GM23338 (cell line): ENCODE results near the gene UBL3. TPM values are rescaled to one million over a fixed set of nuclear protein-coding genes. Genes with fewer than 3 reads are reported as not detected.

Experiments
- ATAC-seq: fragments of 200-7000 bp; cut with Tn5 transposase; 3 replicates; pipeline ENCODE4 v1.9.1; 2020
- DNase-seq: peaks from one replicate; pipeline ENCODE4 v3.0.0-alpha.2; 2015; ENCODE audit warnings: low spot score
- H2AFZ ChIP-seq: fragments of 200-600 bp; sonication (generic); 2 replicates; pipeline ENCODE4 v1.8.0; 2016; ENCODE audit warnings: antibody characterized with exemption, mild to moderate bottlenecking, moderate library complexity
- H3F3A ChIP-seq: fragments of 200-600 bp; sonication (generic); replicated peaks from 2 replicates; pipeline ENCODE4 v1.8.0; 2017; ENCODE audit warnings: antibody characterized with exemption, mixed run types, low read depth
- H3K27ac ChIP-seq: fragments of 200-600 bp; sonication (generic); 2 replicates; pipeline ENCODE4 v1.6.1; 2016; ENCODE audit warnings: low read depth
- H3K27me3 ChIP-seq: fragments of 200-600 bp; sonication (generic); 2 replicates; pipeline ENCODE4 v1.8.0; 2016; ENCODE audit warnings: mild to moderate bottlenecking, mixed run types, moderate library complexity; ENCODE audit not compliant: insufficient read depth
- H3K36me3 ChIP-seq: fragments of 200-600 bp; sonication (generic); 2 replicates; pipeline ENCODE4 v1.8.0; 2016; ENCODE audit warnings: mild to moderate bottlenecking; ENCODE audit not compliant: insufficient read depth
- H3K4me1 ChIP-seq: fragments of 200-600 bp; sonication (generic); 2 replicates; pipeline ENCODE4 v1.8.0; 2016; ENCODE audit warnings: mild to moderate bottlenecking, moderate library complexity; ENCODE audit not compliant: insufficient read depth
- H3K4me2 ChIP-seq: fragments of 200-600 bp; sonication (generic); 2 replicates; pipeline ENCODE4 v1.7.1; 2017; ENCODE audit warnings: mixed run types
- H3K4me3 ChIP-seq: fragments of 200-600 bp; sonication (generic); 2 replicates; pipeline ENCODE4 v1.6.1; 2016; ENCODE audit warnings: mixed run types
- H3K79me2 ChIP-seq: fragments of 200-600 bp; sonication (generic); replicated peaks from 2 replicates; pipeline ENCODE4 v1.8.0; 2017; ENCODE audit warnings: mild to moderate bottlenecking; ENCODE audit not compliant: insufficient read depth
- H3K9me2 ChIP-seq: fragments of 200-600 bp; sonication (generic); 2 replicates; pipeline ENCODE4 v1.8.0; 2017; ENCODE audit not compliant: insufficient read depth
- H4K20me1 ChIP-seq: fragments of 200-600 bp; sonication (generic); replicated peaks from 2 replicates; pipeline ENCODE4 v1.8.0; 2017; ENCODE audit warnings: mild to moderate bottlenecking; ENCODE audit not compliant: insufficient read depth
- H3K27ac Mint-ChIP-seq: 2 replicates; pipeline ENCODE4 v1.8.0; 2020; ENCODE audit warnings: inconsistent platforms, mild to moderate bottlenecking, moderate library complexity, mixed read lengths
- H3K27me3 Mint-ChIP-seq: 3 replicates; pipeline ENCODE4 v1.8.0; 2022; ENCODE audit warnings: low read depth, mild to moderate bottlenecking, moderate library complexity, mixed read lengths, inconsistent platforms; ENCODE audit not compliant: insufficient read depth, poor library complexity
- H3K36me3 Mint-ChIP-seq: 3 replicates; pipeline ENCODE4 v1.8.0; 2021; ENCODE audit warnings: low read depth, mild to moderate bottlenecking, inconsistent platforms, moderate library complexity, mixed read lengths
- H3K4me1 Mint-ChIP-seq: 3 replicates; pipeline ENCODE4 v1.8.0; 2020; ENCODE audit warnings: mild to moderate bottlenecking, inconsistent platforms, mixed read lengths
- H3K4me3 Mint-ChIP-seq: 3 replicates; pipeline ENCODE4 v1.8.0; 2021; ENCODE audit warnings: moderate library complexity, mild to moderate bottlenecking, inconsistent platforms, mixed read lengths
- H3K9me3 Mint-ChIP-seq: 3 replicates; pipeline ENCODE4 v1.8.0; 2020; ENCODE audit warnings: moderate library complexity, mild to moderate bottlenecking, inconsistent platforms, mixed read lengths
- CREB1 ChIP-seq: fragments of 250-450 bp; sonication (Bioruptor Pico); IDR thresholded peaks from 2 replicates; pipeline ENCODE4 v1.5.0; 2020; ENCODE audit warnings: low read depth, mild to moderate bottlenecking, moderate library complexity
- ETS1 ChIP-seq: IDR thresholded peaks from 2 replicates; pipeline ENCODE4 v1.6.1; 2016; ENCODE audit warnings: antibody characterized with exemption
- EZH2 ChIP-seq: fragments of 200-600 bp; sonication (generic); IDR thresholded peaks from one replicate; pipeline ENCODE4 v1.8.0; 2017; ENCODE audit warnings: antibody characterized with exemption, mild to moderate bottlenecking, low read depth; ENCODE audit not compliant: unreplicated experiment
- EZH2phosphoT487 ChIP-seq: fragments of 200-600 bp; sonication (generic); IDR thresholded peaks from one replicate; pipeline ENCODE4 v1.8.1; 2018; ENCODE audit warnings: antibody characterized with exemption; ENCODE audit not compliant: unreplicated experiment
- JUNB ChIP-seq: IDR thresholded peaks from one replicate; pipeline ENCODE4 v1.6.1; 2016; ENCODE audit warnings: antibody characterized with exemption; ENCODE audit not compliant: unreplicated experiment
- NANOG ChIP-seq: IDR thresholded peaks from 2 replicates; pipeline ENCODE4 v1.6.1; 2016; ENCODE audit warnings: antibody characterized with exemption, borderline replicate concordance
- POLR2AphosphoS5 ChIP-seq: IDR thresholded peaks from 2 replicates; pipeline ENCODE4 v1.6.1; 2016; ENCODE audit warnings: antibody characterized with exemption, low read depth
- STAT1 ChIP-seq: IDR thresholded peaks from one replicate; pipeline ENCODE4 v1.6.1; 2016; ENCODE audit warnings: antibody characterized with exemption; ENCODE audit not compliant: unreplicated experiment
- ZNF114 ChIP-seq: fragments of 250-450 bp; sonication (Bioruptor Pico); IDR thresholded peaks from 2 replicates; pipeline ENCODE4 v1.5.0; 2020; ENCODE audit warnings: mild to moderate bottlenecking, moderate library complexity
- ZNF331 ChIP-seq: fragments of 250-450 bp; sonication (Bioruptor Pico); IDR thresholded peaks from 2 replicates; pipeline ENCODE4 v1.5.0; 2020; ENCODE audit warnings: low read depth, mild to moderate bottlenecking, moderate library complexity
- polyA plus RNA-seq: library from polyadenylated mRNA; unstranded; fragments of >200 nt; fragmentation: Nextera tagmentation; extraction: Ambion mirVana; gene quantifications from 2 replicates; pipeline ENCODE4 v1.2.1, GENCODE V29; 2016
- total RNA-seq: library from RNA; depleted of rRNA; stranded (reverse); fragments of >200 nt; shearing (Covaris generic); gene quantifications from 2 replicates; pipeline ENCODE4 v1.2.3, GENCODE V29; 2014
- TF ChIP-seq, protein P1 (sequence below), 2 experiments: fragments of 200-600 bp in 1 of 2; sonication (generic) in 1 of 2; conservative IDR thresholded peaks; 2 replicates each; pipeline versions ENCODE4 v1.5.1 to v1.6.1; 2016 to 2017; ENCODE audit warnings: antibody characterized with exemption in 2 of 2, low read depth in 2 of 2, mild to moderate bottlenecking in 2 of 2, moderate library complexity in 1 of 2
- TF ChIP-seq, protein P2 (sequence below): IDR thresholded peaks from one replicate; pipeline ENCODE4 v1.6.1; 2018; ENCODE audit warnings: antibody characterized with exemption; ENCODE audit not compliant: unreplicated experiment

Gene UBL3
- total and polyA plus RNA-seq, 2 experiments from 2014 or later: 9.7 to 21.1 TPM

DNA sequence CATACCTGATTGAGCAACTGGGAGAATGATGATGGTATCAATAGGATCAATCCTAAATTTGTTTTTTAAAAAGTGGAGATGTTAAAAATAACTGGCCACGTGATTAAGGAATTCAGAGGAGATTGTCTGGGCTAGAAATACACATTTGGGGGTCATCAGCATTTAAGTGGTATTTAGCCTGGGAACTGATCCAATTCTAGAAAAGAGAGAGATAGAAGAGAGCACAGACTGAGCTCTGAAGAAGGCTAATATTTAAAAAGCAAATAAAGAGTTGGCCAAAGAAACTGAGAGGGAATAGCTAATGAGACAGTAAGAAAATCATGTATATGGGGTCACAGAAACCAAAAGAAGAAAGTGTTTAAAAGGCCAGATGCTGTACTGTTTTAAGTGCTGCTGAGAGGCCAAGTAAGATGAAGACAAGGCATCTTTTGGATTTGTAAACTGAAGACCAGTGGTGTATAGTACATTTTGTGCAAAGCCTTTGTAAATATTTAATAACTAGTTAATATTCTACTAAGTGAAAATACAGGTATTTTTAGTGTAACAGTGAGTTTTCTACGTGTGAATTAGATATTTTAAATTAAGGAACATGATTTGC is 40.2 kb downstream of the UBL3 start:
- Histone ChIP-seq H3F3A (no peaks in the 10 kb centered on the region), H3K9me2 (no peaks in the 10 kb centered on the region), H2AFZ (no peak overlapping the region), H3K27ac (no peak overlapping the region), H3K79me2 (peaks cover 92% of the 10 kb centered on the region), H4K20me1 (0 out of 2 replicates have a peak, but pooled peaks cover 8% of the 10 kb centered on the region), H3K4me3 (no peak overlapping the region), H3K4me2 (no peak overlapping the region), H3K27me3 (no peaks in the 10 kb centered on the region), H3K36me3 (no peaks in the 10 kb centered on the region), H3K4me1 (no peaks in the 10 kb centered on the region)
- Mint-ChIP-seq H3K36me3 (no peaks in the 10 kb centered on the region), H3K27ac (no peak overlapping the region), H3K4me3 (no peak overlapping the region), H3K4me1 (peaks cover 15% of the 10 kb centered on the region), H3K27me3 (no peaks in the 10 kb centered on the region), H3K9me3 (no peaks in the 10 kb centered on the region)
- no peak for TF ChIP-seq NANOG
- TF ChIP-seq EZH2: no peak
- DNase-seq (no peak), ATAC-seq (no peak)

DNA sequence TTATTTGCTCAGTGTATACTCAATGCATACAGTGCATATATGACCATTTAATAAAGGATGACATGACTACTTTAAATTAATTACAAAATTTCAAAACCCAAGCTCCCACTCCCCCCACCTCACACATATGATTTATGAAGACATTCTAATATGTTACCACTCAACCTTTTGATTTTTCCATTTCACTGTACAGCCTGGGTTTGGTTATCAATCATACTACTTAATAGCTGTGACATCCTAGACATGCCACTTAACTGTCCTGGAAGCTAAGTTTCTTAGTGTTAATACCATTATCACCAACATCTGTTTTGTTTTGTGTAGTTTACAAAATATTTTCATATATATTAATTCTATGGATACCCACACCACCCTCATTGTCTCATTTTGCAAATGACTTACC is 42.2 kb downstream of the UBL3 start:
- Histone ChIP-seq H3K4me1 (peaks cover 2% of the 10 kb centered on the region), H3K4me2 (no peak overlapping the region), H3K36me3 (no peaks in the 10 kb centered on the region), H3K4me3 (no peak overlapping the region), H3F3A (no peaks in the 10 kb centered on the region), H3K9me2 (no peaks in the 10 kb centered on the region), H3K27ac (no peak overlapping the region), H2AFZ (no peak overlapping the region), H3K27me3 (no peaks in the 10 kb centered on the region), H3K79me2 (peaks cover 94% of the 10 kb centered on the region), H4K20me1 (0 out of 2 replicates have a peak, but pooled peaks cover 8% of the 10 kb centered on the region)
- Mint-ChIP-seq H3K36me3 (no peaks in the 10 kb centered on the region), H3K9me3 (no peaks in the 10 kb centered on the region), H3K4me3 (no peak overlapping the region), H3K4me1 (peaks cover 15% of the 10 kb centered on the region), H3K27me3 (no peaks in the 10 kb centered on the region), H3K27ac (no peak overlapping the region)
- DNase-seq (no peak), ATAC-seq (no peak)
- TF ChIP-seq POLR2AphosphoS5 (no peak), ZNF114 (CRISPR knock-in tag) (no peak), CREB1 (CRISPR knock-in tag) (no peak), EZH2 (no peak), JUNB (no peak), EZH2phosphoT487 (no peak), STAT1 (no peak), ZNF331 (CRISPR knock-in tag) (no peak), ETS1 (no peak), NANOG (no peak)
- TF ChIP-seq, protein P1, sequence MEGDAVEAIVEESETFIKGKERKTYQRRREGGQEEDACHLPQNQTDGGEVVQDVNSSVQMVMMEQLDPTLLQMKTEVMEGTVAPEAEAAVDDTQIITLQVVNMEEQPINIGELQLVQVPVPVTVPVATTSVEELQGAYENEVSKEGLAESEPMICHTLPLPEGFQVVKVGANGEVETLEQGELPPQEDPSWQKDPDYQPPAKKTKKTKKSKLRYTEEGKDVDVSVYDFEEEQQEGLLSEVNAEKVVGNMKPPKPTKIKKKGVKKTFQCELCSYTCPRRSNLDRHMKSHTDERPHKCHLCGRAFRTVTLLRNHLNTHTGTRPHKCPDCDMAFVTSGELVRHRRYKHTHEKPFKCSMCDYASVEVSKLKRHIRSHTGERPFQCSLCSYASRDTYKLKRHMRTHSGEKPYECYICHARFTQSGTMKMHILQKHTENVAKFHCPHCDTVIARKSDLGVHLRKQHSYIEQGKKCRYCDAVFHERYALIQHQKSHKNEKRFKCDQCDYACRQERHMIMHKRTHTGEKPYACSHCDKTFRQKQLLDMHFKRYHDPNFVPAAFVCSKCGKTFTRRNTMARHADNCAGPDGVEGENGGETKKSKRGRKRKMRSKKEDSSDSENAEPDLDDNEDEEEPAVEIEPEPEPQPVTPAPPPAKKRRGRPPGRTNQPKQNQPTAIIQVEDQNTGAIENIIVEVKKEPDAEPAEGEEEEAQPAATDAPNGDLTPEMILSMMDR (conservative IDR thresholded peaks at IDR 0.05; ENCODE audit: low read depth in 2 of 2): no peak
- TF ChIP-seq, protein P2, sequence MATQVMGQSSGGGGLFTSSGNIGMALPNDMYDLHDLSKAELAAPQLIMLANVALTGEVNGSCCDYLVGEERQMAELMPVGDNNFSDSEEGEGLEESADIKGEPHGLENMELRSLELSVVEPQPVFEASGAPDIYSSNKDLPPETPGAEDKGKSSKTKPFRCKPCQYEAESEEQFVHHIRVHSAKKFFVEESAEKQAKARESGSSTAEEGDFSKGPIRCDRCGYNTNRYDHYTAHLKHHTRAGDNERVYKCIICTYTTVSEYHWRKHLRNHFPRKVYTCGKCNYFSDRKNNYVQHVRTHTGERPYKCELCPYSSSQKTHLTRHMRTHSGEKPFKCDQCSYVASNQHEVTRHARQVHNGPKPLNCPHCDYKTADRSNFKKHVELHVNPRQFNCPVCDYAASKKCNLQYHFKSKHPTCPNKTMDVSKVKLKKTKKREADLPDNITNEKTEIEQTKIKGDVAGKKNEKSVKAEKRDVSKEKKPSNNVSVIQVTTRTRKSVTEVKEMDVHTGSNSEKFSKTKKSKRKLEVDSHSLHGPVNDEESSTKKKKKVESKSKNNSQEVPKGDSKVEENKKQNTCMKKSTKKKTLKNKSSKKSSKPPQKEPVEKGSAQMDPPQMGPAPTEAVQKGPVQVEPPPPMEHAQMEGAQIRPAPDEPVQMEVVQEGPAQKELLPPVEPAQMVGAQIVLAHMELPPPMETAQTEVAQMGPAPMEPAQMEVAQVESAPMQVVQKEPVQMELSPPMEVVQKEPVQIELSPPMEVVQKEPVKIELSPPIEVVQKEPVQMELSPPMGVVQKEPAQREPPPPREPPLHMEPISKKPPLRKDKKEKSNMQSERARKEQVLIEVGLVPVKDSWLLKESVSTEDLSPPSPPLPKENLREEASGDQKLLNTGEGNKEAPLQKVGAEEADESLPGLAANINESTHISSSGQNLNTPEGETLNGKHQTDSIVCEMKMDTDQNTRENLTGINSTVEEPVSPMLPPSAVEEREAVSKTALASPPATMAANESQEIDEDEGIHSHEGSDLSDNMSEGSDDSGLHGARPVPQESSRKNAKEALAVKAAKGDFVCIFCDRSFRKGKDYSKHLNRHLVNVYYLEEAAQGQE: no peak
